T-cell (primary cell): ENCODE results near the gene ARMC7. TPM values are rescaled to one million over a fixed set of nuclear protein-coding genes. Genes with fewer than 3 reads are reported as not detected.

Experiments
- ATAC-seq, 4 experiments: fragments of 200-7000 bp in 3 of 4; fragments of 150-1000 bp in 1 of 4; cut with Tn5 transposase; replicated peaks in 1 of 4; 1 replicate in 3 of 4; 2 replicates in 1 of 4; pipeline ENCODE4 v1.10.0; 2021; ENCODE audit warnings: moderate library complexity in 3 of 4, mild to moderate bottlenecking in 2 of 4, moderate number of reproducible peaks in 1 of 4
- CTCF ChIA-PET, 2 donors: fragments of 300-600 bp; sonication (Branson Sonifier 250); formaldehyde crosslinking; loops; one replicate each; lab custom pipeline; 2022; ENCODE audit warnings: antibody characterized with exemption in 2 of 2; lab: Charles Lee
- POLR2A ChIA-PET, 2 donors: fragments of 300-600 bp; sonication (Branson Sonifier 250); formaldehyde crosslinking; loops; one replicate each; lab custom pipeline; 2022; ENCODE audit warnings: antibody characterized with exemption in 2 of 2; lab: Charles Lee
- DNase-seq, 35 experiments: peaks; one replicate each; pipeline versions ENCODE4 v3.0.0 to v3.0.0-alpha.2; 2013 to 2023
- H3K27ac ChIP-seq: one replicate; pipeline ENCODE4 v1.5.1; 2013; ENCODE audit warnings: low read length
- H3K27me3 ChIP-seq, 2 experiments: replicated peaks in 1 of 2; 1 replicate in 1 of 2; 2 replicates in 1 of 2; pipeline versions ENCODE4 v1.6.1 to v1.7.0; 2013; ENCODE audit warnings: low read length in 1 of 2, mixed read lengths in 1 of 2; ENCODE audit not compliant: control insufficient read depth in 2 of 2, insufficient read depth in 2 of 2; ENCODE audit errors: extremely low read depth in 1 of 2
- H3K36me3 ChIP-seq, 2 donors: 1 replicate in 1 of 2; 2 replicates in 1 of 2; pipeline versions ENCODE4 v1.6.1 to v1.7.0; 2013; ENCODE audit warnings: low read length in 1 of 2; ENCODE audit not compliant: control insufficient read depth in 2 of 2, insufficient read depth in 1 of 2; ENCODE audit errors: extremely low read depth in 1 of 2
- H3K4me1 ChIP-seq, 2 experiments: 1 replicate in 1 of 2; 2 replicates in 1 of 2; pipeline versions ENCODE4 v1.6.1 to v1.7.0; 2013; ENCODE audit warnings: low read length in 2 of 2, mixed read lengths in 1 of 2; ENCODE audit not compliant: insufficient read depth in 2 of 2, control insufficient read depth in 1 of 2; ENCODE audit errors: extremely low read depth in 1 of 2
- H3K4me3 ChIP-seq, 2 donors: 1 replicate in 1 of 2; 2 replicates in 1 of 2; pipeline versions ENCODE4 v1.5.1 to v1.7.0; 2013; ENCODE audit warnings: mild to moderate bottlenecking in 2 of 2, low read length in 1 of 2, moderate library complexity in 1 of 2; ENCODE audit not compliant: control insufficient read depth in 1 of 2; ENCODE audit errors: extremely low read depth in 1 of 2
- H3K9me3 ChIP-seq: 2 replicates; pipeline ENCODE4 v1.7.0; 2013
- H3K27ac Mint-ChIP-seq, 2 donors: one replicate each; pipeline ENCODE4 v1.8.0; 2020 to 2021; ENCODE audit warnings: mild to moderate bottlenecking in 2 of 2, mixed read lengths in 2 of 2
- H3K27me3 Mint-ChIP-seq, 2 donors: one replicate each; pipeline ENCODE4 v1.8.0; 2021 to 2022; ENCODE audit warnings: mixed read lengths in 2 of 2
- H3K36me3 Mint-ChIP-seq: one replicate; pipeline ENCODE4 v1.8.0; 2021; ENCODE audit warnings: mixed read lengths
- H3K4me1 Mint-ChIP-seq, 3 donors: one replicate each; pipeline ENCODE4 v1.8.0; 2020 to 2022; ENCODE audit warnings: mixed read lengths in 3 of 3, mild to moderate bottlenecking in 1 of 3
- H3K4me3 Mint-ChIP-seq, 3 donors: one replicate each; pipeline ENCODE4 v1.8.0; 2020 to 2022; ENCODE audit warnings: mild to moderate bottlenecking in 3 of 3, mixed read lengths in 3 of 3, moderate library complexity in 3 of 3
- H3K9me3 Mint-ChIP-seq, 3 donors: one replicate each; pipeline ENCODE4 v1.8.0; 2020 to 2022; ENCODE audit warnings: mixed read lengths in 3 of 3
- WGBS: methylation state at CpG from one replicate; pipeline ENCODE4 v1.1.5; 2013; ENCODE audit warnings: missing lambda C conversion rate; ENCODE audit not compliant: insufficient coverage; 5-methylcytosine and 5-hydroxymethylcytosine counted together
- total RNA-seq, 35 experiments: library from RNA in 6 of 35; stranded (reverse) in 6 of 35; fragments of 120-200 nt in 1 of 35; gene quantifications; one replicate each; pipeline versions ENCODE4 v1.2.1 to v1.2.4 and lab custom pipeline; 2013 to 2026

Gene ARMC7
- total RNA-seq, 5 donors from 2014 or later (not counting 1 experiment from before 2014, with no cell fraction given), result 8.9 to 23.9 (median 18.8) TPM

- ChIA-PET CTCF (interaction anchor here (0.6 kb wide), 2 partner anchors 33 kb away, joined by 4 to 5 read pairs; no protein-coding TSS in a partner anchor), POLR2A (no interaction called here)
- no peaks in the 10 kb centered on the region for H3K9me3 Mint-ChIP-seq
- peaks cover 4% of the 10 kb centered on the region for H3K36me3 Mint-ChIP-seq
- H3K4me1 ChIP-seq, result peaks cover 0 to 17% of the 10 kb centered on the region in 2 experiments
- DNase-seq (no peak), ATAC-seq (no peak)
- H3K27me3 Mint-ChIP-seq, result no peaks in the 10 kb centered on the region
- 93% methylated on average over 3 of the region's 5 CpGs for WGBS
- no peak overlapping the region for H3K4me3 ChIP-seq
- H3K4me3 Mint-ChIP-seq, result no peak overlapping the region
- H3K27ac Mint-ChIP-seq, result no peak overlapping the region
- no peaks in the 10 kb centered on the region for H3K9me3 ChIP-seq
- peaks cover 9 to 19% (median 16%) of the 10 kb centered on the region in 3 donors for H3K4me1 Mint-ChIP-seq
- peaks cover 3 to 9% of the 10 kb centered on the region in 2 donors for H3K36me3 ChIP-seq
- no peaks in the 10 kb centered on the region for H3K27me3 ChIP-seq
- H3K27ac ChIP-seq, result no peak overlapping the region
Measured at GRCh38 chr17:75138519-75138918, 28.8 kb downstream of the ARMC7 start.

- H3K27me3 ChIP-seq, result no peaks in the 10 kb centered on the region
- CTCF ChIA-PET, result no interaction called here
- POLR2A ChIA-PET, result no interaction called here
Measured at GRCh38 chr17:75142236-75142971, 32.6 kb downstream of the ARMC7 start.

DNA sequence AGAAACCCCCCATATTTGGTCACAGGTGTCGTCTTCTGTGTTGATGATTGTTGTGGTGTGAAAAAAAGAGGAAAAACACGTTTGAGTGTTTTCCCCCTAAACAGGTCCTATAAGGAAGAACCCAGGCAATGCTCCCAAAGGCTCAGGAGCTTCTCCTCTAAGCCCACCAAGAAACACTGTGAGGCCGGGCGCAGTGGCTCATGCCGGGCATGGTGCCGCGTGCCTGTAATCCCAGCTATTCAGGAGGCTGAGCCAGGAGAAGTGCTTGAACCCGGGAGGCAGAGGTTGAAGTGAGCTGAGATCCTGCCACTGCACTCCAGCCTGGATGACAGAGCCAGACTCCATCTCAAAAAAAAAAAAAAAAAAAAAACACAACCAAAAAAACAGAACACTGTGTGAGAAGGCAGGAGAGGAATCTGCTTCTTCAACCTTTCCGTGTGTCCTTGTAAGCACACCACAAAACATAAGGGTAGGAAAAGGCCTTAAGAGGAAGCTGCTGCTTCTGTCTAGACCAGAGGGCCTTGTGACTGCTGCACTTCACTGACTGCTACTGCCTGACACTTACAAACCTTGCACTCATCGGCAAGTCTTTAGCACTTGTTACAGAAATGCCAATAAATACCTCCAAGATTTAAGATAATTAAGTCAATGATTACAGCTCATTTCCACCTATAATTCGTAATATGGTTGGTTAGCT lies 35.2 kb downstream of the ARMC7 start:
- Histone ChIP-seq H3K9me3 (no peaks in the 10 kb centered on the region), H3K4me3 (no peak overlapping the region), H3K4me1 (peaks cover 0 to 17% of the 10 kb centered on the region in 2 experiments), H3K27me3 (no peaks in the 10 kb centered on the region), H3K36me3 (peaks cover 0 to 45% of the 10 kb centered on the region in 2 donors), H3K27ac (no peak overlapping the region)
- ChIA-PET POLR2A (interaction anchor here (0.5 to 0.6 kb wide), 2 partner anchors 263 to 313 kb away, joined by 4 to 5 read pairs; no protein-coding TSS in a partner anchor), CTCF (interaction anchor here (0.6 to 1.2 kb wide), 4 partner anchors 11 to 40 kb away, joined by 3 read pairs; no protein-coding TSS in a partner anchor)
- Mint-ChIP-seq H3K27me3 (no peaks in the 10 kb centered on the region), H3K27ac (peak overlapping the region in 1 of 2 donors; percentile 50), H3K4me3 (no peak overlapping the region), H3K36me3 (peaks cover 38% of the 10 kb centered on the region), H3K9me3 (no peaks in the 10 kb centered on the region), H3K4me1 (peaks cover 14 to 23% (median 22%) of the 10 kb centered on the region in 3 donors)
- no peak for ATAC-seq
- DNase-seq, result no peak
- WGBS, result 100% methylated on average over 4 of the region's 11 CpGs

More at GRCh38 chr17:75142236-75142971, 32.6 kb downstream of the ARMC7 start:
- WGBS, result 100% methylated on average over 3 of the region's 13 CpGs
- Mint-ChIP-seq H3K27me3 (no peaks in the 10 kb centered on the region), H3K9me3 (no peaks in the 10 kb centered on the region), H3K36me3 (peaks cover 25% of the 10 kb centered on the region), H3K27ac (no peak overlapping the region), H3K4me1 (peaks cover 14 to 19% (median 16%) of the 10 kb centered on the region in 3 donors), H3K4me3 (no peak overlapping the region)
- H3K4me3 ChIP-seq, result no peak overlapping the region
- DNase-seq (no peak), ATAC-seq (no peak)
- H3K4me1 ChIP-seq, result peaks cover 0 to 17% of the 10 kb centered on the region in 2 experiments
- no peaks in the 10 kb centered on the region for H3K9me3 ChIP-seq
- H3K36me3 ChIP-seq, result peaks cover 0 to 40% of the 10 kb centered on the region in 2 donors
- H3K27ac ChIP-seq, result no peak overlapping the region

- POLR2A ChIA-PET, result no interaction called here
Measured at GRCh38 chr17:75146592-75146991, 36.8 kb downstream of the ARMC7 start.

GRCh38 chr17:75147878-75148546 lies 38.2 kb downstream of the ARMC7 start:
- no peak overlapping the region for H3K27ac ChIP-seq
- CTCF ChIA-PET, result interaction anchor here in 1 of 2 donors (0.6 to 1.3 kb wide), 3 partner anchors 24 to 54 kb away, joined by 3 to 5 read pairs (median 3); no protein-coding TSS in a partner anchor
- Mint-ChIP-seq H3K4me3 (no peak overlapping the region), H3K27ac (peak overlapping the region in 1 of 2 donors; percentile 61), H3K27me3 (no peaks in the 10 kb centered on the region), H3K4me1 (peaks cover 17 to 19% (median 18%) of the 10 kb centered on the region in 3 donors), H3K9me3 (no peaks in the 10 kb centered on the region), H3K36me3 (peaks cover 38% of the 10 kb centered on the region)
- ATAC-seq (no peak), DNase-seq (no peak)
- POLR2A ChIA-PET, result interaction anchor here in 1 of 2 donors (0.5 kb wide), 1 partner anchor 19 kb away, joined by 3 read pairs; no protein-coding TSS in a partner anchor
- no peaks in the 10 kb centered on the region for H3K9me3 ChIP-seq
- 100% methylated on average over 1 of the region's 6 CpGs for WGBS
- H3K4me3 ChIP-seq, result no peak overlapping the region
- H3K4me1 ChIP-seq, result peaks cover 4 to 5% of the 10 kb centered on the region in 2 experiments
- H3K27me3 ChIP-seq, result no peaks in the 10 kb centered on the region
- H3K36me3 ChIP-seq, result peaks cover 0 to 41% of the 10 kb centered on the region in 2 donors

More at GRCh38 chr17:75146592-75146991, 36.8 kb downstream of the ARMC7 start:
- no peak overlapping the region for H3K4me3 Mint-ChIP-seq
- Histone ChIP-seq H3K36me3 (peaks cover 0 to 45% of the 10 kb centered on the region in 2 donors), H3K4me3 (no peak overlapping the region), H3K27me3 (no peaks in the 10 kb centered on the region), H3K4me1 (peaks cover 0 to 3% of the 10 kb centered on the region in 2 experiments), H3K27ac (no peak overlapping the region), H3K9me3 (no peaks in the 10 kb centered on the region)
- peaks cover 6 to 9% (median 8%) of the 10 kb centered on the region in 3 donors for H3K4me1 Mint-ChIP-seq
- DNase-seq (no peak), ATAC-seq (no peak)
- 80% methylated on average over 2 of the region's 3 CpGs for WGBS
- no peaks in the 10 kb centered on the region for H3K9me3 Mint-ChIP-seq
- H3K36me3 Mint-ChIP-seq, result peaks cover 38% of the 10 kb centered on the region
- CTCF ChIA-PET, result no interaction called here
- peak overlapping the region in 1 of 2 donors; percentile 25 for H3K27ac Mint-ChIP-seq
- H3K27me3 Mint-ChIP-seq, result no peaks in the 10 kb centered on the region

DNA sequence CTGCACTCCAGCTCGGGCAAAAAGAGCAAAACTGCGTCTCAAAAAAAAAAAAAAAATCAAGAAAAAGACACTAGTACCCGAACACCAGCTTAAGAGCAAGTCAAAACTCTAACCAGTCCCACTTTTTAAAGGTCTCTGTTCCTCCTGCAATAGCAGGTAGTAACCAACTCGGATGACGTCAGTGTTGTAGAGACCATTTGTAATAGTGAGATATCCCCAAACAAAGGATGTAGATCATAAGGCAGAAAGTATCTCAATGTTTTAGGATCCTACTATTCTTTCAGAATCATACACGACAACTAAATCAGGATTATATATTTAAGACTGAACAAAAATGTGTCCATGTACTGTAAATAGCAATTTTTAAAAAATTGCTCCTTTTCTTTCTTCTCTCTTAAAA lies 42.2 kb downstream of the ARMC7 start:
- Mint-ChIP-seq H3K4me3 (peak overlapping the region; percentile 86 to 95 (median 92)), H3K4me1 (peaks cover 31 to 41% (median 36%) of the 10 kb centered on the region in 3 donors), H3K36me3 (peaks cover 17% of the 10 kb centered on the region), H3K27ac (peak overlapping the region; percentile 53 to 75), H3K9me3 (no peaks in the 10 kb centered on the region), H3K27me3 (no peaks in the 10 kb centered on the region)
- CTCF ChIA-PET, result no interaction called here
- H3K4me1 ChIP-seq, result peaks cover 15 to 23% of the 10 kb centered on the region in 2 experiments
- ATAC-seq, result no peak
- H3K4me3 ChIP-seq, result no peak overlapping the region
- peaks cover 0 to 10% of the 10 kb centered on the region in 2 donors for H3K36me3 ChIP-seq
- POLR2A ChIA-PET, result no interaction called here
- peak in 1 of 35 experiments; percentile 40 for DNase-seq
- no peaks in the 10 kb centered on the region for H3K9me3 ChIP-seq
- WGBS, result 85% methylated on average over 2 of the region's 6 CpGs
- no peaks in the 10 kb centered on the region for H3K27me3 ChIP-seq
- H3K27ac ChIP-seq, result no peak overlapping the region
